Activated T-helper 1 cell treated with anti-CD3 and anti-CD28 coated beads, Interleukin-12 subunit alpha, Interleukin-12 subunit beta, Interleukin-2, Interleukin-4 antibody, amounts not matched to agents 30 ng/mL and 10 ng/mL and 1 ng/mL, durations not matched to agents 14 hours and 24 hours and 36 hours (primary cell): Measurements from ENCODE around the gene SKIC2. TPM values are rescaled to one million over a fixed set of nuclear protein-coding genes. Genes with fewer than 3 reads are reported as not detected.
"Not testable (repeated sequence)": the region's sequence is repeated elsewhere in the genome, so short reads cannot be mapped to it uniquely, and the experiment has no call there.

ENCODE experiments used
- DNase-seq: peaks from one replicate; pipeline ENCODE4 v3.0.0; 2021; ENCODE audit warnings: low spot score
- H3K27ac Mint-ChIP-seq: one replicate; pipeline ENCODE4 v1.8.0; 2021; ENCODE audit warnings: mild to moderate bottlenecking, mixed read lengths
- H3K27me3 Mint-ChIP-seq: one replicate; pipeline ENCODE4 v1.8.0; 2022; ENCODE audit warnings: mild to moderate bottlenecking, moderate library complexity, mixed read lengths; ENCODE audit not compliant: insufficient read depth
- H3K36me3 Mint-ChIP-seq: one replicate; pipeline ENCODE4 v1.8.0; 2021; ENCODE audit warnings: low read depth, mixed read lengths
- H3K4me1 Mint-ChIP-seq: one replicate; pipeline ENCODE4 v1.8.0; 2021; ENCODE audit warnings: low read depth, mixed read lengths
- H3K4me3 Mint-ChIP-seq: one replicate; pipeline ENCODE4 v1.8.0; 2021; ENCODE audit warnings: mild to moderate bottlenecking, moderate library complexity, mixed read lengths
- H3K9me3 Mint-ChIP-seq: one replicate; pipeline ENCODE4 v1.8.0; 2021; ENCODE audit warnings: mixed read lengths
- intact Hi-C: fragments of 100-400 bp; cut with micrococcal nuclease; formaldehyde crosslinking; loops from one replicate; pipeline ENCODE4 v1.15.1; 2024
- total RNA-seq: library from RNA; stranded (reverse); gene quantifications from 2 replicates; pipeline ENCODE4 v1.2.3, GENCODE V29; 2022

Gene SKIC2
- total RNA-seq, 1 donor from 2014 or later: 85.8 TPM

- Mint-ChIP-seq H3K4me3 (no peak overlapping the region), H3K4me1 (no peaks in the 10 kb centered on the region), H3K9me3 (no peaks in the 10 kb centered on the region), H3K27ac (no peak overlapping the region), H3K27me3 (peaks cover 7% of the 10 kb centered on the region), H3K36me3 (no peaks in the 10 kb centered on the region)
- DNase-seq: no peak
- intact Hi-C loops: no loop called here
Observed at GRCh38 chr6:31928672-31928939, 30.4 kb upstream of the SKIC2 start.

GRCh38 chr6:31930962-31931361 is 28.0 kb upstream of the SKIC2 start:
- DNase-seq: no peak
- H3K27me3 Mint-ChIP-seq: peaks cover 7% of the 10 kb centered on the region
- H3K4me1 Mint-ChIP-seq: no peaks in the 10 kb centered on the region
- H3K27ac Mint-ChIP-seq: no peak overlapping the region
- H3K9me3 Mint-ChIP-seq: no peaks in the 10 kb centered on the region
- no peak overlapping the region for H3K4me3 Mint-ChIP-seq
- H3K36me3 Mint-ChIP-seq: no peaks in the 10 kb centered on the region
- intact Hi-C loops: no loop called here

GRCh38 chr6:31932137-31932536 is 26.8 kb upstream of the SKIC2 start:
- H3K27ac Mint-ChIP-seq, H3K36me3 Mint-ChIP-seq, intact Hi-C loops, H3K4me3 Mint-ChIP-seq, H3K9me3 Mint-ChIP-seq, DNase-seq, H3K27me3 Mint-ChIP-seq, H3K4me1 Mint-ChIP-seq: not testable (repeated sequence)

GRCh38 chr6:31933537-31933936 is 25.4 kb upstream of the SKIC2 start:
- intact Hi-C loops: no loop called here
- Mint-ChIP-seq H3K4me1 (no peaks in the 10 kb centered on the region), H3K27ac (no peak overlapping the region), H3K36me3 (no peaks in the 10 kb centered on the region), H3K4me3 (no peak overlapping the region), H3K9me3 (no peaks in the 10 kb centered on the region), H3K27me3 (no peaks in the 10 kb centered on the region)
- no peak for DNase-seq

DNA sequence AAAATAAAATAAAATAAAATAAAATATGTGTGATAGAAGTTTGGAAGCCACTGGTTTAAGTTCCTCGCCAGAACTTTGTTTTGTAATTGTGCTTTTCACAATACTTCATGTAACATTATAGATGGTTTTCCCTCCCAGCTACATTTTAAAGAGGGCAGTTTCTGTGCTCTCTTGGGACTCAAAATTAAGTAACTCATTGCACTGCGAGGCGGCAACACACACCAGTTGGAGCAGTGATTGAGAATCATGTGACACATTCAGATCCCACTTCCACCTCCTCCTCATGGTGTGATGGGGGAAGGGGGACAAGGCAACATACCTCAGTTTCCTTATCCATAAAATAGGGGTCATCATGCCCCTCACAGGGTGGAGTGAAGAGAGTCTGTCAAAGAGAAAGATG is 24.0 kb upstream of the SKIC2 start:
- Mint-ChIP-seq H3K4me3 (no peak overlapping the region), H3K4me1 (no peaks in the 10 kb centered on the region), H3K36me3 (no peaks in the 10 kb centered on the region), H3K27me3 (peaks cover 2% of the 10 kb centered on the region), H3K27ac (no peak overlapping the region), H3K9me3 (no peaks in the 10 kb centered on the region)
- no peak for DNase-seq
- intact Hi-C loops: no loop called here

DNA sequence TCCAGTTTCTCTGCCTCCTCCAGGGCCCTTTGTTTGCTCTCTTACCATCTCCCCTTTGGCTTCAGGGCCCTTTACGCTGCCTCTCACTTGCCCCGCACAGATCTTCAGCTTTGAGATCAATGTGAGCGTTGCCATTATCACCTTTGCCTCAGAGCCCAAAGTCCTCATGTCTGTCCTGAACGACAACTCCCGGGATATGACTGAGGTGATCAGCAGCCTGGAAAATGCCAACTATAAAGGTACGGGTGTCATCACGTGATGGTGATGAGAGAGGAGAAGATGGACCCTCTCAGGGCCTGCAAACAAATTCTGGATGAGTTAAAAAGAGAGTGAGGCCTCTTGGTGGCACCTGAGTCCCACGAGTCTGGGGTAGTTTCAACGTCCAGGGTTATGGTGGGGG is 23.2 kb upstream of the SKIC2 start:
- peaks cover 2% of the 10 kb centered on the region for H3K27me3 Mint-ChIP-seq
- intact Hi-C loops: no loop called here
- H3K27ac Mint-ChIP-seq: no peak overlapping the region
- DNase-seq: no peak
- no peaks in the 10 kb centered on the region for H3K9me3 Mint-ChIP-seq
- H3K36me3 Mint-ChIP-seq: no peaks in the 10 kb centered on the region
- no peak overlapping the region for H3K4me3 Mint-ChIP-seq
- H3K4me1 Mint-ChIP-seq: no peaks in the 10 kb centered on the region

- Mint-ChIP-seq H3K9me3 (no peaks in the 10 kb centered on the region), H3K36me3 (no peaks in the 10 kb centered on the region), H3K4me1 (peaks cover 2% of the 10 kb centered on the region), H3K27ac (no peak overlapping the region), H3K4me3 (no peak overlapping the region), H3K27me3 (peaks cover 2% of the 10 kb centered on the region)
- no peak for DNase-seq
- intact Hi-C loops: no loop called here
Observed at GRCh38 chr6:31940256-31940664, 18.7 kb upstream of the SKIC2 start.

GRCh38 chr6:31943742-31944141 is 15.2 kb upstream of the SKIC2 start:
- intact Hi-C loops: no loop called here
- Mint-ChIP-seq H3K4me3 (no peak overlapping the region), H3K4me1 (peaks cover 9% of the 10 kb centered on the region), H3K27me3 (peaks cover 2% of the 10 kb centered on the region), H3K36me3 (no peaks in the 10 kb centered on the region), H3K27ac (no peak overlapping the region), H3K9me3 (no peaks in the 10 kb centered on the region)
- DNase-seq: no peak

DNA sequence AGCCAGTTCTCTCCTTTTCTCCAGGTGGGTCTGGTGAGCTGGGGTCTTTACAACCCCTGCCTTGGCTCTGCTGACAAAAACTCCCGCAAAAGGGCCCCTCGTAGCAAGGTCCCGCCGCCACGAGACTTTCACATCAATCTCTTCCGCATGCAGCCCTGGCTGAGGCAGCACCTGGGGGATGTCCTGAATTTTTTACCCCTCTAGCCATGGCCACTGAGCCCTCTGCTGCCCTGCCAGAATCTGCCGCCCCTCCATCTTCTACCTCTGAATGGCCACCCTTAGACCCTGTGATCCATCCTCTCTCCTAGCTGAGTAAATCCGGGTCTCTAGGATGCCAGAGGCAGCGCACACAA is 13.8 kb upstream of the SKIC2 start:
- Mint-ChIP-seq H3K36me3 (no peaks in the 10 kb centered on the region), H3K27ac (peak overlapping the region; percentile 59), H3K27me3 (no peaks in the 10 kb centered on the region), H3K4me3 (no peak overlapping the region), H3K4me1 (peaks cover 9% of the 10 kb centered on the region), H3K9me3 (no peaks in the 10 kb centered on the region)
- no peak for DNase-seq
- intact Hi-C loops: no loop called here

- Mint-ChIP-seq H3K4me1 (peaks cover 9% of the 10 kb centered on the region), H3K4me3 (no peak within 1 kb of the TSS), H3K36me3 (peaks cover under 1% of the 10 kb centered on the region), H3K27me3 (no peaks in the 10 kb centered on the region), H3K9me3 (no peaks in the 10 kb centered on the region), H3K27ac (peak within 1 kb of the TSS; percentile 59)
- no peak for DNase-seq
- intact Hi-C loops: no loop called here
Observed at GRCh38 chr6:31945507-31946369, 13.2 kb upstream of the SKIC2 start, which contains the start of gene CFB. CFB (plus strand) TSS chr6:31946095; CDS start chr6:31946222, 127 bp downstream.

GRCh38 chr6:31946370-31946885 is 12.5 kb upstream of the SKIC2 start:
- no peak overlapping the region for H3K4me3 Mint-ChIP-seq
- no peak for DNase-seq
- peaks cover 4% of the 10 kb centered on the region for H3K36me3 Mint-ChIP-seq
- H3K27me3 Mint-ChIP-seq: no peaks in the 10 kb centered on the region
- H3K9me3 Mint-ChIP-seq: no peaks in the 10 kb centered on the region
- no peak overlapping the region for H3K27ac Mint-ChIP-seq
- intact Hi-C loops: no loop called here
- peaks cover 9% of the 10 kb centered on the region for H3K4me1 Mint-ChIP-seq

GRCh38 chr6:31947070-31947675 is 11.8 kb upstream of the SKIC2 start:
- peaks cover 9% of the 10 kb centered on the region for H3K4me1 Mint-ChIP-seq
- peaks cover 4% of the 10 kb centered on the region for H3K36me3 Mint-ChIP-seq
- intact Hi-C loops: no loop called here
- no peaks in the 10 kb centered on the region for H3K27me3 Mint-ChIP-seq
- H3K4me3 Mint-ChIP-seq: no peak overlapping the region
- no peak for DNase-seq
- no peak overlapping the region for H3K27ac Mint-ChIP-seq
- no peaks in the 10 kb centered on the region for H3K9me3 Mint-ChIP-seq

GRCh38 chr6:31947864-31948263 is 11.1 kb upstream of the SKIC2 start:
- no peaks in the 10 kb centered on the region for H3K27me3 Mint-ChIP-seq
- peaks cover 7% of the 10 kb centered on the region for H3K36me3 Mint-ChIP-seq
- no peaks in the 10 kb centered on the region for H3K9me3 Mint-ChIP-seq
- no peak overlapping the region for H3K4me3 Mint-ChIP-seq
- H3K4me1 Mint-ChIP-seq: peaks cover 9% of the 10 kb centered on the region
- intact Hi-C loops: no loop called here
- no peak for DNase-seq
- no peak overlapping the region for H3K27ac Mint-ChIP-seq
